ENCODE measurements around the gene ERI3.

- TF ChIP-seq TEAD4 (IDR thresholded peaks at IDR 0.05; ENCODE audit: low read length), result no peak
- TF ChIP-seq TEAD4 (CRISPR knock-in tag; IDR thresholded peaks at IDR 0.05; ENCODE audit: borderline replicate concordance), result no peak
- TF ChIP-seq TCF7 (IDR thresholded peaks at IDR 0.05; ENCODE audit: borderline replicate concordance), result no peak
Observed at GRCh38 chr1:44300852-44301251, 54.2 kb downstream of the ERI3 start.
